GM19240 (cell line): ENCODE data around the gene SMIM35.

Experiments
- DNase-seq: peaks from one replicate; pipeline ENCODE4 v3.0.0; 2011; ENCODE audit warnings: low spot score; ENCODE audit not compliant: insufficient read length

SMIM35 gene

GRCh38 chr11:118059246-118059940, 27.4 kb downstream of the SMIM35 start:
- DNase-seq, result no peak

- DNase-seq, result no peak
These were observed 28.2 kb downstream of the SMIM35 start for GRCh38 chr11:118058311-118059245.

- no peak for DNase-seq
These were observed 29.3 kb downstream of the SMIM35 start for GRCh38 chr11:118057251-118058145.

DNA sequence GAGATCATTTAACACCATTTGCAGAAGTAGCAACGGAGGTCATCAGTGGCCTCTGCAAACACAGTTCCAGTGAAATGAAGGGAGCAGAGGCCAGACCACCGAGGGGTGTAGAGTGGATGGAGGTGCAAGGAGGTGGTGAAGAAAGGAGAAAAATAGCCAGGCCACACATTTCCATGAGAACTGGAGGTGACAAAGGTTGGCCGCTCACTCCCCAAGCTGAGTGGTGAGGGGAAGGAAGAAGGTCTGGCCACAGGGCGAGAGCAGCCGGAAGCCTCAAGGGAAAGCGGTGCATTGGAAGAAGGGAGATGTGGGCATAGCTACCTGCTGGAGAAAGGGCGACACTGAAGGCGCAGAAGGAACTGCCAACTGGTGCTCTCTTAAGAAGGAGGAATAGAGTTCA, 30.0 kb downstream of the SMIM35 start:
- no peak for DNase-seq

GRCh38 chr11:118055966-118056365, 30.8 kb downstream of the SMIM35 start:
- no peak for DNase-seq

DNA sequence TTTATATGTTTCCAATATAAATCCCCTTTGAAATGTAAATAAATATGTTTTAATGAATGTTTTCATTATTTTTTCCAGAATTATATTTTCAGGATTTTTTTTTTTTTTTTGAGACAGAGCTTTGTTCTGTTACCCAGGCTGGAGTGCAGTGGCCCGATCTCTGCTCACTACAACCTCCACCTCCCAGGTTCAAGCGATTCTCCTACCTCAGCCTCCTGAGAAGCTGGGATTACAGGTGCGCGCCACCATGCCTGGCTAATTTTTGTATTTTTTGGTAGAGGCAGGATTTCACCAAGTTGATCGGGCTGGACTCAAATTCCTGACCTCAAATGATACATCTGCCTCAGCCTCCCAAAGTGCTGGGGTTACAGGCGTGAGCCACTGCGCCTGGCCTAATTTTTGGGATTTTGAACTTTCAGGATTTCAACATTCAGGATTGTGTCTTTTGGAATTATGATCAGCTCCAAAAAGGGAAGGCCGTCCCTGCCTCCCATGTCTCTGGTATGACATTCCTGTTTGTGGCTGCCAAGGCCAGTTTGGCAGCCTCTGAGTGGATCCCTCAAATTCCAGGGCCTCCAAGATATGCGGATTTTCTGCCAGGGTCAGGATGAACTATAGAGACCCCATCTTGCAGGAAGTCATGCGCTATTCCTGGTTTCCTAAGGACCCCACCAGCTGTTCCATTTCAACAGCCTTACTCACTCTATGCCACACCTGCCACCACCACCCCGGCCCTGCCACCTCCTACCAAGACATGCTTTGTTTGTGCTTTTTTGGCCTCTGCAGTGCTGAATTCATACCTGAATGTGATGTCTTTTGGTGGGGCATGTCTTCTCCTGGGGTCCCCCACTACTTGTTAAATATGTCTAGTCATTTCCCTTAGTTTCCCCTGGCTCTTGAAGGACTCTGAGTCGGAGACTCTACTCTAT, 31.8 kb downstream of the SMIM35 start:
- no peak for DNase-seq

- DNase-seq, result no peak
These were observed 34.1 kb downstream of the SMIM35 start for GRCh38 chr11:118052581-118053206.

GRCh38 chr11:118051611-118052461, 34.9 kb downstream of the SMIM35 start:
- no peak for DNase-seq

DNA sequence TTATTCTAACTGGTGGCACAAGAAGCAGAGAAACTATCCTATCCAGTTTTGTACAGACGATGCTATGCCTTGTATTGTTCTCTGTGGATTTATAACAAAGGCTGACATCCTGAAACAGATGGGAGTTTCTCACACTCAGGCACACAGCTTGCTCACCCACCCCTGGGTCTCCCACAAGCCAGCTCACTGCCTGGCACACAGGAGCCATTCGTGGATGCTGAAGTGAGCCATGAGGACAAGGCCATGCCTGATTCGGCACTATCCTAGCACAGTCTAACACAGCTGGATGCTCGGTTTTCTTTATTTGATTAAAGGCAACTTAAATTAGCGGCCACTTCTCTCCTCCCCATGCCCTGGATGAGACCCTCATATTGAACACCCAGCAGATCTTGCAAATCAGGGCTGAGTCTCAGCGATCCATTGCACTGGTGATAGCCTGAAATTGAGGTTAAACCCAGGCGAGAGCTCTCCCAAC, 35.6 kb downstream of the SMIM35 start:
- no peak for DNase-seq

DNA sequence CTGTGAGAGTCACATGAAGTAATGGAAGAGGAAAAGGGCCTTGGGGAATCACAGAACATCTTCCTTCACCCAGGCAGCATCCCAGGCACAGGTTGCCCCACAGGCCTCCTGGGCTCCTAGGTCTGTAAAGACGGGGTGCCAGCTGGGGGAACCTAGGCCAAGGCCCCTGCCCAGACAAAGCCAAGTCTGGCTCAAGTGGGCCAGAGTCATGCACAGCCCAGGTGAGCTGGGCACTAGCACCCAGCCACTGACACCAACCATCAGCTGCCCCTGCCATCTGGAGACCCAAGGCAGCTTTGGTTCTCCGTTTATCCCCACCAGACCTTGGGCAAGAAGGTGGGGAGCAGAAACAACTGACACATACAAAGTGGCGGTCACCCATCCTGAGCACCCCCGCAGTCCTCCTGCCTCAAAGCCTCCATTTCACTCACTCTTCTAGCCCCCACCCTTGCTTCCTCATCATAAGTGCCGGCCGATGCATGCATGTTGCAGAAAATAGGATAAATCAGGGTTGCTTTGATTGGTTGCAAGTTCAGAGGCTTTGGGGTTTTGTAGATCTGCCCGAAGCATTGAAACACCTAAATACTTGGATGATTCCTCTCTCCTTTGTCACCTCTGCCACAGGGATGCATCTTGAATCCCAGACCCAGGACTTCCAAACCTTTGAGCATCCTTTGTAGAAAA, 36.4 kb downstream of the SMIM35 start:
- no peak for DNase-seq

GRCh38 chr11:118049771-118050170, 37.0 kb downstream of the SMIM35 start:
- no peak for DNase-seq

- DNase-seq, result no peak
These were observed 38.0 kb downstream of the SMIM35 start for GRCh38 chr11:118048472-118049370.

DNA sequence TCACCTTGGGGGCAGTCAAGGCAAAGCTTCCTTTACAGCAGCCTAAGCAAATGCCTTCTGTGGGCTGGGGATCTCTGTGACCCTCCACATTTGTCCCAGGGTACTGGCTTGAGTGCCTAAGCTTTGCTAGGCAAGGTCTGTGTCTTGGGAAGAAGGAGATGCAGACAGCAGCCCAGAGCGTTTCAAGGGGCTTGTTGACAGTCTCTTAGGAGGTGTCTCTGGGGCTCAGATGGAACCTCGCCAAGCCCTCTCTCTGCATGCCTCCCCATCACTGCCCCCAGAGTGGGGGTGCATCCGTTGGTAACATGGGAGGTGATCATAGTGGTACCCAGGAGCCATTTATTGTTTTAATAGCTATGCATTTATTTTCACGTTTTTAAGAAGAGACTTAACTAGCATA, 39.0 kb downstream of the SMIM35 start:
- no peak for DNase-seq

DNA sequence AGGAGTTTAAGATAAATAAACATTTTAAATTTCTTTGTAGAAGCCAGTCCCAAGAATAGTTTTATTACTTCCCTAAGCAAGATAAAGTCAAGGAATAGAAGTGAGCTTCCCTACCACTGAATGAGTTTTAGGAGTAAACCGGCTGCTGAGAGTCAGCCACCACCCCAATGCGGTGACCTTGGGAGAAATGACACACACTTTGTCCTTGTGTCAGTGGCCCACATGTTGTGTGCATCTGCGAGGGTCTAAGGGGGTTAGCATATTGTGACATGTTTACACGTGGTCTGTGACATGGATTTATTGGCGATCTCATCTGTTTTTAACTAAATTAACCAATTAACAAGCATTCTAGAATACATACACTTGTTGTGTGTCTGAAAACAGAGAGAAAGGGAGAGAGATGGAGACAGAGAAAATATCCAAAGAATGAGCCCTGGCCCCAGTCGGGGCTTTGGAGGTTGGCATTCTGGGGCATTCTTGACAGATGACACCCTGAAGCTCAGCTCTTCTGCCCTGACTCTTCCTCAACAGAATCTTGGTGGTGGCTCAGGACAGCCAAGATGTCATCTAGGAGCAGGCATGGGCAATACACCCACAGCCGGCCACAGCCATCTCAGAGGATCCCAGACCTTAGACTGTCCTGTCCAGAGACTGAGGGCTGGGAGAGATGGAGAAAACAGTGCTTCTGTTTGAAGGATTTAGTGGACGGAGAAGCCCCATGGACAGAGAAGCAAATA, 39.6 kb downstream of the SMIM35 start:
- DNase-seq, result no peak

- no peak for DNase-seq
These were observed 40.5 kb downstream of the SMIM35 start for GRCh38 chr11:118046051-118046963.

- no peak for DNase-seq
These were observed 41.6 kb downstream of the SMIM35 start for GRCh38 chr11:118045191-118045590.
